ENCODE measurements around the gene TMEM30B. TPM values are rescaled to one million over a fixed set of nuclear protein-coding genes. Genes with fewer than 3 reads are reported as not detected.
"Not testable (repeated sequence)": the region's sequence is repeated elsewhere in the genome, so short reads cannot be mapped to it uniquely, and the experiment has no call there.

Gene TMEM30B
- total and polyA plus RNA-seq, 5 donors from 2014 or later: 2.1 to 4.8 (median 2.4) TPM

DNA sequence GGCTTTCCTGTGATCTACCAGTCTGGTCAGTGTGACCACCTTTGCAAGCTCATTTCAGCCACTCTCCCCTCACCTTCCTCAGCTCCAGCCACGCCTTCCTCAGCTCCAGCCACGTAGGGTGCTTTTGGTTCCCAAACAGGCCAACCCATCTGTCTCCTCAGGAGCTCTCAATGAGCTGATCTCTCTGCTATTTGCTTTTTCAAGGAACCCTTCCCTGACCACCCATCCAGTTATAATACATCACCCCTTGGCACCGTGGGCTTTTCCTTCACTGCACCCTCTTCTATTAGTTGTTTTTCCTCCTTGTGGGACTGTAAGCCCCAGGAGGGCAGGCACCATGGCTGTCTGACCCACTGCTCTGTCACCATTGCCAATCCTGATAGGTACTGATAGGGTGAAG is 37.9 kb upstream of the TMEM30B start:
- H3K27me3 Mint-ChIP-seq: no peaks in the 10 kb centered on the region
- no peak for ATAC-seq (ENCODE audit: low read depth in 2 of 2)
- Histone ChIP-seq H3K4me1 (ENCODE audit: control insufficient read depth, insufficient read depth, low read length, poor library complexity, severe bottlenecking) (peaks cover 13% of the 10 kb centered on the region), H3K36me3 (ENCODE audit: control insufficient read depth, insufficient read depth, low read length) (no peaks in the 10 kb centered on the region), H3K9me3 (ENCODE audit: control insufficient read depth in 2 of 2, low read length in 2 of 2) (no peaks in the 10 kb centered on the region), H3K4me3 (ENCODE audit: low read depth, low read length) (no peak overlapping the region), H3K27me3 (ENCODE audit: control insufficient read depth, insufficient read depth, low read length) (no peaks in the 10 kb centered on the region), H3K27ac (ENCODE audit: insufficient read depth, low read length, poor library complexity, severe bottlenecking) (no peak overlapping the region)
- H3K27ac Mint-ChIP-seq: no peak overlapping the region
- H3K4me3 Mint-ChIP-seq: no peak overlapping the region
- peaks cover 15% of the 10 kb centered on the region for H3K36me3 Mint-ChIP-seq
- DNase-seq: no peak
- H3K9me3 Mint-ChIP-seq: peaks cover 0 to 9% (median 1%) of the 10 kb centered on the region in 7 donors
- peaks cover 0 to 7% (median 4%) of the 10 kb centered on the region in 4 donors for H3K4me1 Mint-ChIP-seq

DNA sequence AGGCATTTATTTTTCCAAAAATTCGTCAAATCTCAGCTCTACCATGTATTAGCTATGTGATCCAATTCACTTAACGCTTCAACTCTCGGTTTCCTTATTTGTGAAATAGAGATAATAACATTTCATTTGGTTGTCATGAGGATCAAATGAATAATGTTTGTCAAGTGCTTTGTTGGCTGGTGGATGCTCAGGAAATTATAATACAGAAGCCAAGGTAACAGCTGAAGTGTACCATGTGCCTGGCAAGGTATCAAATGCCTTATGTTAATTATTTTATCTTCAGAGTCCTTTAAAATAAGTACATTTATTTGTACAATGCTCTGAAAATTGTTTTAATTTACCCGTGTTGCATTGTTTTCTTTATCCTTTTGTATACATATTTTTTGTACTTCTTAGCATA is 34.2 kb upstream of the TMEM30B start:
- Mint-ChIP-seq H3K27me3 (no peaks in the 10 kb centered on the region), H3K4me3 (no peak overlapping the region), H3K27ac (peak overlapping the region in 1 of 3 donors; percentile 39), H3K36me3 (peaks cover 20% of the 10 kb centered on the region), H3K4me1 (peaks cover 0 to 9% (median 0%) of the 10 kb centered on the region in 4 donors), H3K9me3 (peaks cover 0 to 25% (median 6%) of the 10 kb centered on the region in 7 donors)
- DNase-seq (no peak), ATAC-seq (ENCODE audit: low read depth in 2 of 2) (no peak)
- Histone ChIP-seq H3K27ac (ENCODE audit: insufficient read depth, low read length, poor library complexity, severe bottlenecking) (no peak overlapping the region), H3K27me3 (ENCODE audit: control insufficient read depth, insufficient read depth, low read length) (no peaks in the 10 kb centered on the region), H3K4me1 (ENCODE audit: control insufficient read depth, insufficient read depth, low read length, poor library complexity, severe bottlenecking) (no peaks in the 10 kb centered on the region), H3K4me3 (ENCODE audit: low read depth, low read length) (no peak overlapping the region), H3K9me3 (ENCODE audit: control insufficient read depth in 2 of 2, low read length in 2 of 2) (peaks cover 2 to 14% of the 10 kb centered on the region in 2 experiments), H3K36me3 (ENCODE audit: control insufficient read depth, insufficient read depth, low read length) (no peaks in the 10 kb centered on the region)

DNA sequence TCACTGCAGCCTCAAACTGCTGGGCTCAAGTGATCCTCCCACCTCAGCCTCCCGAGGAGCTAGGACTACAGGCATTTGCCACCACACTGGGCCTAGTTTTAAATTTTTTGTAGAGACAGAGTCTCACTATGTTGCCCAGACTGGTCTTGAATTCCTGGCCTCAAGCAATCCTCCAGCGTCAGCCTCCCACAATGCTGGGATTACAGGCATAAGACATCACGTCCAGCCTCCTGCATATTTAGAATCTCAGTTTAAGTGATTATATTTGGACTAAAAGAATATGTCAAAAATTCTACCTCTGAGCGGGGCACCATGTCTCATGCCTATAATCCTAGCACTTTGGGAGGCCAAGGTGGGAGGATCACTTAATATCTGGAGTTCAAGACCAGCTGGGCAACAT is 27.6 kb upstream of the TMEM30B start:
- not testable (repeated sequence) for H3K4me1 ChIP-seq (ENCODE audit: control insufficient read depth, insufficient read depth, low read length, poor library complexity, severe bottlenecking); H3K27me3 ChIP-seq (ENCODE audit: control insufficient read depth, insufficient read depth, low read length); DNase-seq; H3K27me3 Mint-ChIP-seq; ATAC-seq (ENCODE audit: low read depth in 2 of 2); H3K36me3 ChIP-seq (ENCODE audit: control insufficient read depth, insufficient read depth, low read length); H3K27ac ChIP-seq (ENCODE audit: insufficient read depth, low read length, poor library complexity, severe bottlenecking); H3K4me3 Mint-ChIP-seq; H3K4me3 ChIP-seq (ENCODE audit: low read depth, low read length)
- peaks cover 43% of the 10 kb centered on the region for H3K36me3 Mint-ChIP-seq
- H3K27ac Mint-ChIP-seq: peak overlapping the region in 1 of 3 donors; percentile 47
- peaks cover 0 to 35% (median 10%) of the 10 kb centered on the region in 7 donors for H3K9me3 Mint-ChIP-seq
- H3K9me3 ChIP-seq (ENCODE audit: control insufficient read depth in 2 of 2, low read length in 2 of 2): peaks cover 2 to 28% of the 10 kb centered on the region in 2 experiments
- H3K4me1 Mint-ChIP-seq: peaks cover 0 to 19% (median 8%) of the 10 kb centered on the region in 4 donors

DNA sequence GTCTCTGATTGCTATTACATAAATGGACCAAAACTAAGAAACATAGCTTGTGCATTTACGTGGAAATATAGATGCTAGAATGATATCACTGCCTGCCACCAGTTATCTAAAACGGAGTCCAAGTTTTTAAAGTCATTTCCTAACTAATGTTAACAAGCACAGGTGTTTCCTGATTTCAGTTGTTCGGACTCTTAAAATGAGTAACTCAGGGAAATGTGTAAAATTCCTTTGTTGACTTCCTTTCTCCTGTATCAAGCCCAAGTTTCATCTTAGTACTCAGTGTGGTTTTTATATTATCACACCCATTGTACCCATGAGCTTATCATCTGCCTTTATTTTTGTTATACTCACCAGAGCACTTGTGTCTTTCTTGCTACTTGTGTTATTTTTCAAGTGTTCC is 27.1 kb upstream of the TMEM30B start:
- ATAC-seq (ENCODE audit: low read depth in 2 of 2): no peak
- Mint-ChIP-seq H3K27me3 (no peaks in the 10 kb centered on the region), H3K27ac (peak overlapping the region in 1 of 3 donors; percentile 18), H3K4me3 (peak overlapping the region in 1 of 4 donors; percentile 16), H3K9me3 (peaks cover 0 to 32% (median 10%) of the 10 kb centered on the region in 7 donors), H3K36me3 (peaks cover 40% of the 10 kb centered on the region), H3K4me1 (peaks cover 0 to 19% (median 8%) of the 10 kb centered on the region in 4 donors)
- Histone ChIP-seq H3K27ac (ENCODE audit: insufficient read depth, low read length, poor library complexity, severe bottlenecking) (no peak overlapping the region), H3K4me3 (ENCODE audit: low read depth, low read length) (no peak overlapping the region), H3K9me3 (ENCODE audit: control insufficient read depth in 2 of 2, low read length in 2 of 2) (peaks cover 2 to 28% of the 10 kb centered on the region in 2 experiments), H3K4me1 (ENCODE audit: control insufficient read depth, insufficient read depth, low read length, poor library complexity, severe bottlenecking) (no peaks in the 10 kb centered on the region), H3K36me3 (ENCODE audit: control insufficient read depth, insufficient read depth, low read length) (peaks cover 6% of the 10 kb centered on the region), H3K27me3 (ENCODE audit: control insufficient read depth, insufficient read depth, low read length) (no peaks in the 10 kb centered on the region)
- no peak for DNase-seq

DNA sequence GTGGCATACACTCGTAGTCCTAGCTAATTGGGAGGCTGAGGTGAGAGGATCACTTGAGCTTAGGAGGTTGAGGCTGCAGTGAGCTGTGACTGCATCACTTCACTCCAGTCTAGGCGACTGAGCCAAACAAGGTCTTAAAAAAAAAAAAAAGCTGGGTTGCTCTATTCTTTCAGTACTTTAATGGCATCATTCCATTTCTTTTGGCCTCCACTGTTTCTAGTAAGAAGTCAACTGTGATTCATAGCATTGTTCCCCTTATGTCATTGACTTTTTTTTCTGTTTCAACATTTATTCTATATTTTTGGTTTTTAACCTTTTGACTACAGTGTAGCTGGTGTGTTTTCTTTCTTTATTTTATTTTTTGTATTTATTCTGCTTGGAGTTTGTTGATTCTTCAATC is 23.6 kb upstream of the TMEM30B start:
- no peak for DNase-seq
- H3K4me3 Mint-ChIP-seq: no peak overlapping the region
- Histone ChIP-seq H3K27me3 (ENCODE audit: control insufficient read depth, insufficient read depth, low read length) (no peaks in the 10 kb centered on the region), H3K4me1 (ENCODE audit: control insufficient read depth, insufficient read depth, low read length, poor library complexity, severe bottlenecking) (no peaks in the 10 kb centered on the region), H3K9me3 (ENCODE audit: control insufficient read depth in 2 of 2, low read length in 2 of 2) (peaks cover 0 to 7% of the 10 kb centered on the region in 2 experiments), H3K36me3 (ENCODE audit: control insufficient read depth, insufficient read depth, low read length) (peaks cover 6% of the 10 kb centered on the region), H3K27ac (ENCODE audit: insufficient read depth, low read length, poor library complexity, severe bottlenecking) (no peak overlapping the region), H3K4me3 (ENCODE audit: low read depth, low read length) (no peak overlapping the region)
- peaks cover 0 to 15% (median 1%) of the 10 kb centered on the region in 7 donors for H3K9me3 Mint-ChIP-seq
- no peak for ATAC-seq (ENCODE audit: low read depth in 2 of 2)
- H3K27ac Mint-ChIP-seq: no peak overlapping the region
- peaks cover 36% of the 10 kb centered on the region for H3K36me3 Mint-ChIP-seq
- no peaks in the 10 kb centered on the region for H3K27me3 Mint-ChIP-seq
- H3K4me1 Mint-ChIP-seq: peaks cover 5 to 23% (median 14%) of the 10 kb centered on the region in 4 donors

DNA sequence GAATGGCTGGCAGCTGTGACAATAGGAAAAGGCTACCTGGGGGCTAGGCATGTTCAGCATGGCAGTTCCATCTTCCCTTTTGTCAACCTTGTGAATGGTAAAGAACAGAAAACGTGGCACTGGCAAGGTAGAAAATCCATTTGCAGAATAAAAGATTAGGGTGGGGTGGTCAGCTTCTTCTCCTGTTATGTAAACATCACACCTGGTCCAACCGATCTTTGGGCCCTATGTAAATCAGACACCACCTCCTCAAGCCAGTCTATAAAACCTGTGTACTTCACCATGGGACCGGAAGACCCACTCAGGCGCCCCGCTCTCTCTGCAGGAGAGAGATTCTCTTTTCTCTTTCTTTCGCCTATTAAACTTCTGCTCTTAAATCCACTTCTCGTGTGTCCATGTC is 19.6 kb upstream of the TMEM30B start:
- no peak for ATAC-seq (ENCODE audit: low read depth in 2 of 2)
- DNase-seq: no peak
- H3K36me3 Mint-ChIP-seq: peaks cover 24% of the 10 kb centered on the region
- peak overlapping the region in 1 of 3 donors; percentile 15 for H3K27ac Mint-ChIP-seq
- Histone ChIP-seq H3K9me3 (ENCODE audit: control insufficient read depth in 2 of 2, low read length in 2 of 2) (peaks cover 0 to 4% of the 10 kb centered on the region in 2 experiments), H3K27ac (ENCODE audit: insufficient read depth, low read length, poor library complexity, severe bottlenecking) (no peak overlapping the region), H3K4me1 (ENCODE audit: control insufficient read depth, insufficient read depth, low read length, poor library complexity, severe bottlenecking) (peaks cover 7% of the 10 kb centered on the region), H3K27me3 (ENCODE audit: control insufficient read depth, insufficient read depth, low read length) (no peaks in the 10 kb centered on the region), H3K36me3 (ENCODE audit: control insufficient read depth, insufficient read depth, low read length) (no peaks in the 10 kb centered on the region), H3K4me3 (ENCODE audit: low read depth, low read length) (no peak overlapping the region)
- H3K4me1 Mint-ChIP-seq: peaks cover 5 to 43% (median 30%) of the 10 kb centered on the region in 4 donors
- H3K27me3 Mint-ChIP-seq: no peaks in the 10 kb centered on the region
- peaks cover 0 to 4% (median 0%) of the 10 kb centered on the region in 7 donors for H3K9me3 Mint-ChIP-seq
- no peak overlapping the region for H3K4me3 Mint-ChIP-seq

DNA sequence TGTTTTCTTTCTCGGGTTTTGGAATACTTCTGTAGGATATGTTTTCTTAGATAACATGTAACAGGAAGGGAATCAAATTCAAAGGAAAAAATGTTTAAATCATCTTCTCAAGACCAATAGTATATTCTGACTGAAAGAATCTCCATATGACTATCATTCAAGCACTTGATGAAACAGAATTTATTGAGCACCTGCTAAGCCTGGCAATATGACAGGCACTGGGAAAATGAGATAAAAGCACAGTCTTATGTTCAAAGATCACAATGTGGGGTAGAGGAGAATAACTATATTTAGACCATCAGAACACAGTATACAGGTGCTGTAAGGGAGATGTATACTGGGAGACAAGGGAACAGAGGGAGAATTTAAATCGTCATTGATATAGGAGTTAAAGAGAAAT is 19.1 kb upstream of the TMEM30B start:
- Mint-ChIP-seq H3K4me3 (no peak overlapping the region), H3K4me1 (peaks cover 5 to 44% (median 30%) of the 10 kb centered on the region in 4 donors), H3K27me3 (no peaks in the 10 kb centered on the region), H3K36me3 (peaks cover 21% of the 10 kb centered on the region), H3K9me3 (no peaks in the 10 kb centered on the region), H3K27ac (peak overlapping the region in 2 of 3 donors; percentile 18 to 27)
- no peaks in the 10 kb centered on the region for H3K27me3 ChIP-seq (ENCODE audit: control insufficient read depth, insufficient read depth, low read length)
- H3K4me1 ChIP-seq (ENCODE audit: control insufficient read depth, insufficient read depth, low read length, poor library complexity, severe bottlenecking): peaks cover 7% of the 10 kb centered on the region
- DNase-seq: no peak
- H3K36me3 ChIP-seq (ENCODE audit: control insufficient read depth, insufficient read depth, low read length): no peaks in the 10 kb centered on the region
- H3K4me3 ChIP-seq (ENCODE audit: low read depth, low read length): no peak overlapping the region
- H3K27ac ChIP-seq (ENCODE audit: insufficient read depth, low read length, poor library complexity, severe bottlenecking): no peak overlapping the region
- no peak for ATAC-seq (ENCODE audit: low read depth in 2 of 2)
- peaks cover 0 to 4% of the 10 kb centered on the region in 2 experiments for H3K9me3 ChIP-seq (ENCODE audit: control insufficient read depth in 2 of 2, low read length in 2 of 2)

DNA sequence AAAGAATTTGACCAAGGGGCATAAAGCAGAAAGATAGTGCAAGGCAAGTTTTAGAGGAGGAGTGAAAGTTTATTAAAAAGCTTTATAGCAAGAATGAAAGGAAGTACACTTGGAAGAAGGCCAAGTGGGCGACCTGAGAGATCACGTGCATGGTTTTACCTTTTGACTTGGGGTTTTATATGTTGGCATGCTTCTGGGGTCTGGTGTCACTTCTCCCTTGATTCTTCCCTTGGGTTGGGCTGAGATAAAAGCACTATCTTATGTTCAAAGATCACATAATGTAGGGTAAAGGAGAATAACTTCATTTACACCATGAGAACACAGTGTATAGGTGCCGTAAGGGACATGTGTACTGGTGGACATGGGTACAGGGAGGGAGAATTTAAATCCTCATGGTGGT is 17.7 kb upstream of the TMEM30B start:
- Mint-ChIP-seq H3K27ac (peak overlapping the region in 2 of 3 donors; percentile 23 to 85), H3K9me3 (no peaks in the 10 kb centered on the region), H3K4me1 (peaks cover 5 to 44% (median 30%) of the 10 kb centered on the region in 4 donors), H3K36me3 (peaks cover 17% of the 10 kb centered on the region), H3K4me3 (no peak overlapping the region), H3K27me3 (no peaks in the 10 kb centered on the region)
- no peak overlapping the region for H3K27ac ChIP-seq (ENCODE audit: insufficient read depth, low read length, poor library complexity, severe bottlenecking)
- no peaks in the 10 kb centered on the region for H3K9me3 ChIP-seq (ENCODE audit: control insufficient read depth in 2 of 2, low read length in 2 of 2)
- no peaks in the 10 kb centered on the region for H3K36me3 ChIP-seq (ENCODE audit: control insufficient read depth, insufficient read depth, low read length)
- peaks cover 7% of the 10 kb centered on the region for H3K4me1 ChIP-seq (ENCODE audit: control insufficient read depth, insufficient read depth, low read length, poor library complexity, severe bottlenecking)
- ATAC-seq (ENCODE audit: low read depth in 2 of 2) (no peak), DNase-seq (no peak)
- H3K27me3 ChIP-seq (ENCODE audit: control insufficient read depth, insufficient read depth, low read length): no peaks in the 10 kb centered on the region
- H3K4me3 ChIP-seq (ENCODE audit: low read depth, low read length): no peak overlapping the region

All from CD4-positive, CD25-positive, alpha-beta regulatory T cell (primary cell).